Thymus (tissue), 11 donors: ENCODE data around the gene HECTD2. TPM values are rescaled to one million over a fixed set of nuclear protein-coding genes. Genes with fewer than 3 reads are reported as not detected.

ENCODE experiments used
- DNase-seq, 9 donors: peaks; one replicate each; pipeline ENCODE4 v3.0.0-alpha.2; 2013; ENCODE audit warnings: low spot score in 9 of 9, low read depth in 6 of 9, missing footprints in 1 of 9
- H3K27ac ChIP-seq, 2 donors: one replicate each; pipeline ENCODE4 v1.5.1; 2013; ENCODE audit warnings: control low read depth in 1 of 2, low read depth in 1 of 2, low read length in 1 of 2, mild to moderate bottlenecking in 1 of 2, moderate library complexity in 1 of 2
- H3K27me3 ChIP-seq, 2 donors: one replicate each; pipeline ENCODE4 v1.5.1; 2013; ENCODE audit warnings: low read length in 1 of 2; ENCODE audit not compliant: control insufficient read depth in 2 of 2, insufficient read depth in 1 of 2
- H3K36me3 ChIP-seq, 2 donors: one replicate each; pipeline ENCODE4 v1.5.1; 2013; ENCODE audit warnings: low read length in 1 of 2, mild to moderate bottlenecking in 1 of 2, moderate library complexity in 1 of 2; ENCODE audit not compliant: control insufficient read depth in 2 of 2, insufficient read depth in 2 of 2
- H3K4me1 ChIP-seq, 2 donors: one replicate each; pipeline ENCODE4 v1.5.1; 2013; ENCODE audit warnings: low read length in 2 of 2; ENCODE audit not compliant: control insufficient read depth in 2 of 2, insufficient read depth in 2 of 2
- H3K4me3 ChIP-seq, 2 donors: one replicate each; pipeline ENCODE4 v1.5.1; 2013; ENCODE audit warnings: low read length in 2 of 2, control low read depth in 1 of 2, mild to moderate bottlenecking in 1 of 2
- H3K9me3 ChIP-seq, 2 donors: one replicate each; pipeline ENCODE4 v1.5.1; 2013; ENCODE audit warnings: low read length in 1 of 2, mild to moderate bottlenecking in 1 of 2; ENCODE audit not compliant: control insufficient read depth in 2 of 2, insufficient read depth in 1 of 2
- WGBS: extraction: QIAGEN DNeasy Blood & Tissue Kit; methylation state at CpG from one replicate; pipeline ENCODE4 v1.1.7; 2013; 5-methylcytosine and 5-hydroxymethylcytosine counted together
- polyA plus RNA-seq: library from polyadenylated mRNA; stranded (reverse); fragments of 200-250 nt; gene quantifications from one replicate; pipeline ENCODE4 v1.2.3, GENCODE V29; 2013
- total RNA-seq: library from RNA; stranded (reverse); fragments of 120-200 nt; gene quantifications from one replicate; pipeline ENCODE4 v1.2.4, GENCODE V29; 2013
- donor health status: healthy.

Gene HECTD2
- total and polyA plus RNA-seq, 2 donors = 3.9 to 8.1 TPM

- no peaks in the 10 kb centered on the region for H3K4me1 ChIP-seq
- no peak overlapping the region for H3K27ac ChIP-seq
- H3K9me3 ChIP-seq = no peaks in the 10 kb centered on the region
- peaks cover 0 to 10% of the 10 kb centered on the region in 2 donors for H3K36me3 ChIP-seq
- no peak for DNase-seq
- no peak overlapping the region for H3K4me3 ChIP-seq
- H3K27me3 ChIP-seq = no peaks in the 10 kb centered on the region
- 98% methylated on average over 3 of the region's 3 CpGs for WGBS
Measured at GRCh38 chr10:91460681-91461080, 50.5 kb downstream of the HECTD2 start.

DNA sequence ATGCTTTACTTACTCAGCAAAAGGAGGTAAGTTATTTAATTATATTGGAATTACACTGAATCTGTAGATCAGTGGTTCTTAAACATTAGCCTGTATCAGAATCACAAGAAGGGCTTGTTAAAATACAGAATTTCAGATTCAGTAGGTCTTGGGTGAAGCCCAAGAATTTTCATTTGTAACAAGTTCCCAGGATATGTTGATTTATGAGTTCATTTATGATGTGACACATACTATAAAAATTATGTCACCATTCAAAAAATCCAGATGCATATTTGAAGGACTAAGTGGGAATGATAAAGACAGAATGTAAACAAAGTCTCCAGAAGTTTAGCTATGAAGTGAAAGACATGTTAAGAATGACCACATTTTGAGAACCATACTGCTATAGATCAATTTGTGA lies 52.3 kb downstream of the HECTD2 start:
- peaks cover 0 to 3% of the 10 kb centered on the region in 2 donors for H3K9me3 ChIP-seq
- no peaks in the 10 kb centered on the region for H3K4me1 ChIP-seq
- H3K4me3 ChIP-seq = no peak overlapping the region
- H3K36me3 ChIP-seq = peaks cover 0 to 19% of the 10 kb centered on the region in 2 donors
- no peaks in the 10 kb centered on the region for H3K27me3 ChIP-seq
- no peak overlapping the region for H3K27ac ChIP-seq
- no peak for DNase-seq

GRCh38 chr10:91464500-91464899 lies 54.4 kb downstream of the HECTD2 start:
- no peak for DNase-seq
- no peak overlapping the region for H3K27ac ChIP-seq
- peaks cover 0 to 23% of the 10 kb centered on the region in 2 donors for H3K36me3 ChIP-seq
- H3K4me3 ChIP-seq = no peak overlapping the region
- no peaks in the 10 kb centered on the region for H3K27me3 ChIP-seq
- no peaks in the 10 kb centered on the region for H3K4me1 ChIP-seq
- WGBS = 97% methylated on average over 2 of the region's 2 CpGs
- peaks cover 0 to 3% of the 10 kb centered on the region in 2 donors for H3K9me3 ChIP-seq

DNA sequence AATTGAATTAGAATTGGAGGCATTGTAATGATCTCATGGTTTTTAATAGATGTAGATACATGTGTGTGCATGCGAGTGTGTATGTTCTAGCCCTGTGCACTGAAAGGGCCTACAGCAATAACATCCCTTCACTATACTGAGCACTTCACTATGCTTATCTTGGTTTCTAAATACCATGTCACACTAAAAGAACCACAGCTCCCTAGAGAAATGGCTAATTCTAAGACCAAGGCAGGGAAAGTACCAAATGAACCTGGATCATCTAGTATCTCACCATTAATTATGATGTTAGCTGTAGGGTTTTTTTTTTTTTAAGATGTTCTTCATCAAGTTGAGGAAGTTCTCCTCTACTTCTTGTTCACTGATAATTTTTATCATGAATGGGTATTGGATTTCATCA lies 55.1 kb downstream of the HECTD2 start:
- Histone ChIP-seq H3K36me3 (peaks cover 0 to 23% of the 10 kb centered on the region in 2 donors), H3K27me3 (no peaks in the 10 kb centered on the region), H3K27ac (no peak overlapping the region), H3K9me3 (peaks cover 0 to 3% of the 10 kb centered on the region in 2 donors), H3K4me1 (no peaks in the 10 kb centered on the region), H3K4me3 (no peak overlapping the region)
- DNase-seq = no peak
- WGBS = 98% methylated on average over 1 of the region's 1 CpG

DNA sequence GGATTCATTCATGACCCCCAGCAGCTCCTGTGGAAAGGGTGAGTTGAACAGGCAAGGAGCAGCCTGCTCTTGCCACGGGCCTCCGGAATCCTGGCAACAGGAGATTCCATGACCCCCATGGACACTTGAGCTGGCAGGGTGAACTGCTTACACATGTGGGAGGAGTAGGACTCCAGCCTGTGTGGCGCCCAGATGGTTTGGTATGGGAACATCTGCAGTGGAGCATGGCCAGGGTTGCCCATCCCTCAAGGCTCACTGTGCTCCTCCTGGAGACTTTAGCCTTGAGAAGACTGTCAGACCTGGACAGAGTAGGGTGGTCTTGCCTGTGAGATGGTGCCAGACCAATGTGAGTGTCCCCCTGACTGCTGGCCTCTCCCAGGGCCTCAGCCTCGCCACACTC lies 57.0 kb downstream of the HECTD2 start:
- peaks cover 0 to 23% of the 10 kb centered on the region in 2 donors for H3K36me3 ChIP-seq
- no peak for DNase-seq
- H3K9me3 ChIP-seq = peaks cover 0 to 3% of the 10 kb centered on the region in 2 donors
- WGBS = 95% methylated on average over 4 of the region's 4 CpGs
- H3K4me1 ChIP-seq = no peaks in the 10 kb centered on the region
- H3K27me3 ChIP-seq = no peaks in the 10 kb centered on the region
- H3K27ac ChIP-seq = no peak overlapping the region
- no peak overlapping the region for H3K4me3 ChIP-seq

DNA sequence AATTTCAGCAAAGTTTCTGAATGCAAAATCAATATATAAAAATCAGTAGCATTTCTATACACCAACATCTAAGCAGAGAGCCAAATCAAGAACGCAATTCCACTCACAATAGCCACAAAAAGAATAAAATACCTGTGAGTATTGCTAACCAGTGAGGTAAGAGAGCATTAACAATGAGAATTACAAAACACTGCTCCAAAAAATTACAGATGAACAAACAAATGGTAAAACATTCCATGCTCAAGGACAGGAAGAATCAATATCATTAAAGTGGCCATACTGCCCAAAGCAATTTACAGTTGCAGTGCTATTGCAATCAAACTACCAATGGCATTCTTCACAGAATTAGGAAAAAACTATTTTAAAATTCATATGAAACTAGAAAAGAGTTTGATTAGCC lies 61.5 kb downstream of the HECTD2 start:
- WGBS = 100% methylated on average over 1 of the region's 1 CpG
- Histone ChIP-seq H3K27ac (no peak overlapping the region), H3K4me1 (no peaks in the 10 kb centered on the region), H3K27me3 (no peaks in the 10 kb centered on the region), H3K36me3 (peaks cover 0 to 12% of the 10 kb centered on the region in 2 donors), H3K4me3 (no peak overlapping the region), H3K9me3 (peaks cover 0 to 3% of the 10 kb centered on the region in 2 donors)
- DNase-seq = no peak

GRCh38 chr10:91472911-91473310 lies 62.8 kb downstream of the HECTD2 start:
- no peaks in the 10 kb centered on the region for H3K4me1 ChIP-seq
- no peaks in the 10 kb centered on the region for H3K9me3 ChIP-seq
- no peak overlapping the region for H3K4me3 ChIP-seq
- peaks cover 0 to 5% of the 10 kb centered on the region in 2 donors for H3K36me3 ChIP-seq
- 98% methylated on average over 2 of the region's 2 CpGs for WGBS
- DNase-seq = no peak
- H3K27me3 ChIP-seq = no peaks in the 10 kb centered on the region
- no peak overlapping the region for H3K27ac ChIP-seq

DNA sequence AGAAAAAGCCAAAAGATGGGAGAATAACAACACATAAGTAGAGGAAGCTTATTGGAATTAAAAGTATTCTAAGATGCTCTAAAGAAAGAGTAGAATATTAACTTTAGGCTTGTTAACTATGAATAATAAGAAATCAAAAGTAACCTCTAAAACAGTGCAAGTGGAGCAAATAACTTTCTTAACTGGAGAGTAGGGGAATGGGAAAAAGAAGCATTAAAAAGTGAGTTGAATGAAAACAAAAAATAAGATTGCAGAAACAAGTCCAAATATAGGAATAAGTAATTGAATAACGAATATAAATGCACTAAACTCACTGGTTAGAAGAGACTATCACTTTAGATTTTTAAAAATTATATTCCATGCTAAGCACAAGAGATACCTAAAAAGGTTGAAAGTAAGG lies 63.9 kb downstream of the HECTD2 start:
- Histone ChIP-seq H3K9me3 (no peaks in the 10 kb centered on the region), H3K4me3 (no peak overlapping the region), H3K36me3 (no peaks in the 10 kb centered on the region), H3K4me1 (no peaks in the 10 kb centered on the region), H3K27me3 (no peaks in the 10 kb centered on the region), H3K27ac (no peak overlapping the region)
- DNase-seq = no peak
- whole genome bisulfite sequencing = 93% methylated on average over 1 of the region's 1 CpG

- DNase-seq = no peak
- WGBS = 100% methylated on average over 2 of the region's 2 CpGs
- Histone ChIP-seq H3K36me3 (no peaks in the 10 kb centered on the region), H3K9me3 (no peaks in the 10 kb centered on the region), H3K27ac (no peak overlapping the region), H3K4me3 (no peak overlapping the region), H3K27me3 (no peaks in the 10 kb centered on the region), H3K4me1 (no peaks in the 10 kb centered on the region)
Measured at GRCh38 chr10:91477236-91477635, 67.1 kb downstream of the HECTD2 start.

- Histone ChIP-seq H3K27ac (no peak overlapping the region), H3K9me3 (no peaks in the 10 kb centered on the region), H3K36me3 (no peaks in the 10 kb centered on the region), H3K4me1 (no peaks in the 10 kb centered on the region), H3K27me3 (no peaks in the 10 kb centered on the region), H3K4me3 (no peak overlapping the region)
- no peak for DNase-seq
Measured at GRCh38 chr10:91479583-91479982, 69.4 kb downstream of the HECTD2 start.
